Hematopoietic multipotent progenitor cell treated with erythropoietin and hydrocortisone succinate and interleukin-3 and kit ligand, for 8 days (in vitro differentiated cells): Measurements from ENCODE around the gene MTA3.

Experiments used
- DNase-seq: peaks from one replicate; pipeline ENCODE4 v3.0.0-alpha.2; 2015

Gene MTA3

DNA sequence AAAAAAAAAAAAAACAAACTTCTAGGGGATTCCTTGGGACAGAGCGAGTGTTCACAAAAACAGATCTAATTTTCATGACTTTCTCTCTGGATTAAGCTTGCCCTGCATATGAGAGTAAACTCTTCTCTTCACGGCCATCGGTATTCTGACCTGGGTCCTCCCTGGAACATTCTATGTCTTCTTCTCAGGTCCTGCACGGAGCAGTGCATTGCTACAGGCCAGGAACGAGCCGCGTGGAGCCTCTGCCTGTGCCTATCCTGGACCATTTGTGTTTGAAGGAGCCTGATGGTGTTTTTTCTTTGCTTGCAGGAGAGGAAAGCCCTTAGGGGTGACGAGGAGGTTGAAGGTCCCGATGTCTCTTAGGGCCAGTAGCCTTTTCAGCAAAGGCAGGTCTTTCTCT lies 197.3 kb downstream of the MTA3 start:
- DNase-seq = no peak

DNA sequence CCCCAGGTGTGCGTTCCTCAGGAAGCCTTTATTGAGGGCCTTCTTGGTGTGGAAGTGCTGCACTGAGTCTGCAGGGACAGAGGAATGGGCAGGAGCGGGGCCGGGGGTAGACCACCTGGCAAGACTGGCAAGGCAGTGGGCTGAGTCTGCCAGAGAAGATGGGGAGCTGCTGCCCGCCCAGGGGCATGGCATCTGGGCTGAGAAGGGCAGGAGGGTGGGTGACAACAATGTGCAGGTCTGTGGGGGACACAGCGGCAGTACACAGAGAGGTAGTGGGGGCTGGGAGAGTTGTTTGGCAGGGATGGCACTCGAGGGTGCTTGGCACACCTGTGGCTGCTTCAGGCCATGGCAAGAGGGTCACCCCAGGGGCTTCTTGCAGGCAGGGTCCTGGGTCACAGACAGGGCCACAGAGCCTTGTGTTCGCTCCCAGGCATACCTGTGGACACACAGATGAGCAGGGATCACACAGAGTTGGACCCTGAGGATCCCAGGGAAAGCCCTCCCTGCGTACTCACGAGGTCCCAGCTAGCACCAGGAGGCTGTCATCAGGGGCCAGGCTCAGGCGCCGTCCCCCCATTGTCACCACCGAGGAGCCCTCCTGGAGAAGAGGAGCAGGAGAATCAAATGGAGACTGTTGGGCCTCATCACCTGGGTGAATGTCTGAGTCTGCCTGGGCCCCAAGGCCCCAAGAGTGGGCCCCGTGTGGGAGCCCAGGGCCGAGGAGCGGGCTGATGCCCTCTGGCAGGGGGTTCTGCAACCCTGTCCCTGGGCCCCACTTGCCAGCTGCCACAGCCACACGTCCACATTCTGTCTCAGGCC lies 198.9 kb downstream of the MTA3 start:
- no peak for DNase-seq

DNA sequence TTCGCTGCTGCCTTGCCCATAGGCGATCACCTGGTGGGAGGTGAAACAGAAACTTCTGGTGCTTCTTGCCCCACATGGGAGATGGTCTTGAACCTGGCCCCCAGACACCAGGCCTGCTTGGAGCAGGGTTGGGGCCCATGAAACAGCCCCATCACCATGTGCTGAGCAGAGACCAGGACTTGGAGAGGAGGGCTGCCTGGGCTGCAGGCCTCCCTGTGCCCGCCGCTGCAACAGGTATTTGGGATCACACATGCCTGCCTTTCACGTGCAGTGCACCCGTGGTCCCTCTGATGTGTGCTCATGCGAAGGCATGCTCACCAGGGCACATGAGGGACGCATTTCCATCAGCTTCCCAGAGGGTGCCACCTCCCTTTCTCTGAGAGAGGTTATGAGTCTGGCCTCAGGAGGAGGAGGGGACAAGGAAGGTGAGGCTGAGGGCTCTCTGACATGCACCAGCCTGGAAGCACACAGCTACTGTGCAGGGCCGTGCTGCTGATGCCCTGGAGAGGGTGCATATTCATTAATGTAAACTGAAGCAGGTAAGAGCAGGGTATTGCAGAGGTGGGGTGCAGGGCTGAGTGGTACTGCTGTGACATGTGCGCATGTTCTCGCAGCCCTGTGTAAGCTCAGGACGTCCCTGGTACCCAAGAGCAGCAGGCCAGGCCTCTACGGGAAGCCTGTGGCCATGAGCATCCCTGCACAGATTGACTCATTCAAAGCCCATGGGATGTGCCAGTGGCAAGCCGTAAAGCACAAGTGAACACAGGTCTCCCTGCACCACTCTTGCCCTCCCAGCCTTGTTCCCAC lies 199.7 kb downstream of the MTA3 start:
- no peak for DNase-seq

DNA sequence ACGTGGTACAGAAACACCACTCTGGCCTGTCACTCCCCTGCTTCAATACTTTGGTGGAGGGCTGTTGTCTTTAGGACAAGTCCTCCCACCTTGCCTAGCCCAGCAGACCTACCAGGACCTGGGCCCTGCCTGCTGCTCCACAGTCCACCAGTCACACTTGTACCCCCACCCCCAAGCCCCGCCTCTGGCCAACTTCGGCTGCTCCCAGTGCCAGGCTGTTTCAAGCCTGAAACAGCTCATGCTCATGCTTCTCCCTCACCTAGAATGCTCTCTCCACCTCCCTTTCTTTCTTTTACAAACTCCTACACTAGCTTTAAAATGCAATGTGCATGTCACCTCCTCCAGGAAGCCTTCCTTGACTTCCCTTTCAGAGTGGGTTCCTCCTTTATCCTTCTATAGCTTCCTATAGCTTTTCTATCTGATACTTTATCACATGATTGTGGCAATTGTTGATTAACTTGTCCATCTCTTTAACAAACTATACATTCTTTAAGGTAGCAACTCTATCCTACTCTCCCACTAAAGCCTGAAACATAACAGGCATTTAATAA lies 200.3 kb downstream of the MTA3 start:
- DNase-seq = no peak

DNA sequence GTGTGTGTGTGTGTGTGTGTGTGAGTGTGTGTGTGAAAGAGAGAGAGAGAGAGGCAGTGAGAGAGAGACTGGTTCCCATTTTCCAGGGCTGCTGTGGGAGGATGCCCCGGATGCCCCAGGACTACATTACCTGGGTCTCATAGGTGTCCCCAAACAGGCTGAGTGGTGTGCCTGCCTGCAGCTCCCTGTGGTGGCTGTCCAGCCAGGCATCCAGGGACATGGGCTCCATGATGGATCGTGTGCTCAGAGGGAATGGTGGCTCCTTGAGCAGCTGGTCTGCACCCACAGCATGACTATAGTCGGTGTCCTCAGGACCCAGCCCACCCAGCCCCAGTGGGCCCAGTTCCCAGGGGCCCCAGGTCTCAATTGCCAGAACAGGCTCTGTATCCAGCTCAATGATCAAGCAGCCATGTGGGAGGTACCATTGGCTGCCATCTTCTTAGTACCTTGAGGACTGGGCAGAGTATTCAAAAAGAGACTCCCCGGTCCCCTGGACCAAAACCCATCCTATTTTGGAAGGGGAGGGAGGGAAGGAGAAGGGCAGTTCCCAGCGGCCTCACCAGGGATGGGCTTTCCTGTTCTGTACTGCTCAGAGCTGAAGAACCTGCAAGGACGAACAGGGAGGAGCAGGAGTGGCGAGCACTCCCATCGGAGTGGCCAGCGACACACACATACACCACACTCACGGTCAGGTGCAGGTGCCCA lies 201.3 kb downstream of the MTA3 start:
- DNase-seq = no peak

DNA sequence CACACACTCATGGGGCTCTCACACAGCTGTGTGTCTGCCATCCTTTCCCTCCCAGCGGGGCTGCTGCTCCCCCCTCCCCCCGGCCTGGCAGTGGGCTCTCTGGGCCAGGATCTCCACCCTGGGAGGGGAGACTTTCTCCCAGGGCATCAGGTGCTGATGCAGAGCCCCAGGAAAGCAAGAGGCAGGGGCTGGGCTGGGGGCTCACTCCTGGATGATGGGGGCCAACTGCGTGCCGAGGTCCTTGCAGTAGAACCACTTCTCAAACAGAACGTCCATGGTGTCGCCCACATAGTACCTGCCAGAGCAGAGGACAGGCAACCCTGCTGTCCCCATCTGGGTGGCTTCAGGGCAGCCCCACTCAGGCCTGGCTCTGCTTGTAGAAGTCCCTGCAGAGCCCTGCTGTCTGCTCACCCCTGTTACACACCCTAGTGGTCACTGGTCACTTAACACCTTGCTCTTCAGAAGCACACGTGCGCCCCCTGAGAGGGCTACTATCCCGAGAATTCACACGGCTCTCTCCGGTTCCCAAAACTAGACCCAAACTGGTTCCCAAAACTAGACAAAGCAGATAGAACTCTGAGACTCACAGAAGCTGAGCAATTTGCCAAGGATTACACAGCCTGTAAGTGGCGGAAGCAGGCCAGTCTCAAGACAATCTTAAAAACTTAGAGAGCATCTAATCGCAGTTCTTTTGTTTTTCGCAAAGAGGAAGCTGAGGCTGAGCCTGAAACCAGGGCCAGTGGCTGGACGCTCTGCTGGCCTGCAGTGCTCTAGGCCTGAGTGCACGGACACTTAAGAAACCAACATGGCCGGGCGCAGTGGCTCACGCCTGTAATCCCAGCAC lies 202.1 kb downstream of the MTA3 start:
- peak; percentile 47 for DNase-seq

DNA sequence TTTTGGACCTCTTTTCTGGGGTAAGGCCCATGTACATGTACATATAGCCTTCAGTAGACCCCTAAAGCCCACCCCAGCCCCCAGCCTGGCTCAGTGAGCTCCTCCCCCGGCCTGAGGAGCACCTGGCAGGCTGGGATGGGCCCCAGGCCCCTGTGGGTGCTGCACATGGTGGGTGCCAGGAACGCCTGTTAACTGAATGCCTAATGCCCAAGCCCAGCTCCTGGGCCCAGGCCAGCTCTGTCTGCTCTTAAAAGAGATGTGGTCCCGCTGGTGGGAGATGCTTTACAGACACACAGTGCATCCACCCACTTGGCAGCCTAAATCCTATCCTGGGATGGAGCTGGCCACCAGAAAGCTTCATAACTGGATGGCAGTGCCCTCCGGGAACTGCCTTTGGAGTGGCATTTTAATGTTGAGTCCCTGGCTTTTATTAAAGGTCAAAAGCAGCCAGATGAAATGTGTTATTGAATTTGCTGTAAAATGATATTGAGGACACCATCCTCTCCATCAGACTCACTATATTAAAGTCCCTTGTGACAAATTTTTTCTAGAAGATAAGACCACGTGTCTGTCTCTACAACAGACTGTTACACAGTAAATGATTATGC lies 203.2 kb downstream of the MTA3 start:
- no peak for DNase-seq

DNA sequence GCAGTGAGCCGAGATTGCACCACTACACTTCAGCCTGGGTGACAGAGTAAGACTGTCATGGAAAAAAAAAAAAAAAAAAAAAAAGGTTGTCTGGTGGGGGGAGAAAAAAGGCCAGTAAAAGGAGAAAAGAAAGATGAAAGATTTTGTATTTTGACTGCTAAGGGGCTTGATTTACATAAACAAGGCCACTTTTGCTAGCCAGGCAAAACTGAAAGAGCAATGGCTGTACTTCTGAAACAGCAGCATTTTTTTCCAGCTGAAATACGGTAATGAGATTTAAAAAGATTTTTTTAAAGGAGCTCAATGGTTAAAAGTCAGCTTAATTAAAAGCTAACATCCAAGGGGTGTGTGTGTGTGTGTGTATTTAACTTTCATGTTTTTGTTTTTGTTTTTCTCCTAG lies 206.8 kb downstream of the MTA3 start:
- DNase-seq = no peak

DNA sequence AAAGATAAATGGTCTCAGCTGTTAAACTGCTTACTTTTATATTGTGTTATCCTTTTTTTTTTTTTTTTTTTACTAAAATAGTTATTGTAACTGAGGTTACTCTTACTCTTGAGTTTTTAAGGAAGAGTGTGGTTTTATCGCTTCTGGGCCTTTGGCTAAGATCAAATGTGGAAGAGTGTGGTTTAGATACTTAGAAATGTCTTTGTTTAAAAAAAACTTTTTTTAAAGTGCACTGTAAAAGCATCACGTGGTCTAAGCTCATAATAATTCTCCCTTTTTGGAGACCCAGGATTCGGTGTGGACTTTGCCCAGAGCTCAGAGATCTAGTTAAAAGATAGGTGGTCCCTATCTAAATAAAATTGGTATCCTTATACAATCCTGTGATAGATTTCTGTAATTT lies 207.4 kb downstream of the MTA3 start:
- no peak for DNase-seq

DNA sequence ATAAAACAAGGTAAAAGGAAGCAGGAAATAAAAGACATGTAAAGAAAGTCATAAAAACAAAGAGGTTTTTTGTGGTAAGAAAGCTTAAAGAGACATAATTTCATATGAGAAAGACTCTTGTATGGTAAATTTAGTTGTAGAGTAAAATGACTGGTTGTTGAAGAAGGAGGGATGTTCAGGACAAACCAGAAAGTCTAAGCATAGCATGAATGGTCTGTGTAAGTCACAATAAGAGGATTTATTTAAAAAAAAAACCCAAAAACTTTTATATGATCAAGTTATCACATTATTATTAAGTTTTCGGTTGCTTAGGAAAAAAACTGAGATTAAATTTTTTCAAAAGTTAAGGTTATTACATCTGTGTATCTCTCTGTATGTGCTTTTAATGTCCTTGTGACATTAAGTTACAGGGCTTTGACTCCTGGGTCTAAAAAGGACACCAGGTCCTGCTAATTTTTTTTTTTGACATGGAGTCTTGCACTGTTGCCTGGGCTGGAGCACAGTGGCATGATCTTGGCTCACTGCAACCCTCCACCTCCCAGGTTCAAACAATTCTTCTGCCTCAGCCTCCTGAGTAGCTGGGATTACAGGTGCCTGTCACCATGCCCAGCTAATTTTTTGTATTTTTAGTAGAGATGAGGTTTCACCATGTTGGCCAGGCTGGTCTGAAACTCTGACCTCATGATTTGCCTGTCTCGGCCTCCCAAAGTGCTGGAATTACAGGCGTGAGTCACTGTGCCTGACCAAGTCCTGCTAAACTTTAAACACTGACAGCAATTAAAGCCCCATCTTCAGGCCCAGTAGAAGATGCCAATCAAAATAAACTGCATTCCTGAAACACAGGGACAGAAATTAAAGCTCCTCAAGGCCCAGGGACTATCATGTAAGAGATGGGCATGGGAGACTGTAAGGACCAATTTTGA lies 209.7 kb downstream of the MTA3 start:
- peak; percentile 6 for DNase-seq

DNA sequence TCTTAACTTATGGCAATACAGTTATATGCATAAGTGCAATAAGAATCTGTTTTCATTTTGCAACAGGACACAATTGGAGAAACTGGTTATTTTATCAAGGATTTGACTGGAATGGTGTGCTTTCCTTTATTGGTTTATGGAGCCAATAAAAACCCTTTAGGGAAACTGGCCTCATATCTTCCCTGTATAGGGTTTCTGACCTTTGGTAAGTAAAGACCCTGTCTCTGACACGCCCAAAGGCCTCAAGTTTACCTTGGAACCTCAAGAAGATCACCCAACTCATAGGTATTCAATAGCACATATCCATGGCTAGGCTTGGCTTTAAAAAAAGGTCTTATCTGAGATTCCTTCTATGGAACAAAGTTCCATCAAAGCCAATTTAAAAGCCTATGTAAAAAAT lies 212.7 kb downstream of the MTA3 start:
- no peak for DNase-seq

DNA sequence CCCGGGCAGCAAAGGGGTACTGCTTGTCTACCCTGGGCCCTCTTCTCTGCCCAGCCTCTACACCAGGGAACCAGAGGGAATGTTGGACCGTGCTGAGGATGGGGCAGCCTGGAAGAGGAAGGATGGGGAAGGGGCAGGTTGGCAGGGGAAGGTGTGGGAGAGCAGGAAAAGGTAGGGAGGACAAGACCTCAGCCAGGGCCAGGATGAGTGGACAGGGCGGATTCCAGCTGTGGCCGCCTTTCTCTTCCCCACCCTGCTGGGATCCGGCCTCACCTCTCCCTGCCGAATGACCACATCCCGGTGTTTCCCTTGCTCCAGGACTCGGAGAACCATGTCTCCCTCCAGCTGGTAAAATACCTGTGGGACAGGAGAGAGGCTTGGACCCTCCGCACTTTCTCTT lies 215.1 kb downstream of the MTA3 start:
- no peak for DNase-seq

DNA sequence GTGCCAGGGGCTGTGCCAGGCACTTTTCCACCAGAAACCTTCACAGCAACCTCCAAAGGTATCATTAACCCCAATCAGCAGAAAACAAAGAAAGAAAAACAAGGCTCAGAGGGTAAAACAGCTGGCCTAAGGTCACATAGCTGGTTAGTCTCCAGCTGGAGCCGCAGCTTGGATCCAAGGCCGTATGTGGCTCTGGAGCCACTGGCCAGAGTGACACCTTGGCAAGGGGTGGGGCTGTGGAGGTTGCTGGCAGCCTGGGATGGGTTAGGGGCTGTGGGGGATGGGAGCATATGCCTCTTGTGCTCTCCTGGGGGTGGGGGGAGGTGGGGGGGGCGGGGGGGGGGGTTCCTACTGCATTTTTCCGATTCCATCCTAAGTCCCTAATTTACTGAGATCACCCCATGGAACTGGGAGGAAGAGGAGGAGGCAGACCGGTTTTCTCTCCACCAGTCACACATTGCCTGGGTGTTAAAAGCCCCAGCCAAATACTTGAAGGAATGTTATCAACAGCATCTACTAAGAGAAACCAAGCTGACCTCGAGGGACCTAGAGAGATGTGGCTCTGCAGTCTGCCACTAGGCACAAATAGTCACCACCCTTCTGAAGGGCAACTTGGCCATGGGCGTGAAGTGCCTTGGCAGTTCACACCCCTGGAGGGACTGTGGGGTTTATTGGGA lies 215.9 kb downstream of the MTA3 start:
- DNase-seq = no peak

DNA sequence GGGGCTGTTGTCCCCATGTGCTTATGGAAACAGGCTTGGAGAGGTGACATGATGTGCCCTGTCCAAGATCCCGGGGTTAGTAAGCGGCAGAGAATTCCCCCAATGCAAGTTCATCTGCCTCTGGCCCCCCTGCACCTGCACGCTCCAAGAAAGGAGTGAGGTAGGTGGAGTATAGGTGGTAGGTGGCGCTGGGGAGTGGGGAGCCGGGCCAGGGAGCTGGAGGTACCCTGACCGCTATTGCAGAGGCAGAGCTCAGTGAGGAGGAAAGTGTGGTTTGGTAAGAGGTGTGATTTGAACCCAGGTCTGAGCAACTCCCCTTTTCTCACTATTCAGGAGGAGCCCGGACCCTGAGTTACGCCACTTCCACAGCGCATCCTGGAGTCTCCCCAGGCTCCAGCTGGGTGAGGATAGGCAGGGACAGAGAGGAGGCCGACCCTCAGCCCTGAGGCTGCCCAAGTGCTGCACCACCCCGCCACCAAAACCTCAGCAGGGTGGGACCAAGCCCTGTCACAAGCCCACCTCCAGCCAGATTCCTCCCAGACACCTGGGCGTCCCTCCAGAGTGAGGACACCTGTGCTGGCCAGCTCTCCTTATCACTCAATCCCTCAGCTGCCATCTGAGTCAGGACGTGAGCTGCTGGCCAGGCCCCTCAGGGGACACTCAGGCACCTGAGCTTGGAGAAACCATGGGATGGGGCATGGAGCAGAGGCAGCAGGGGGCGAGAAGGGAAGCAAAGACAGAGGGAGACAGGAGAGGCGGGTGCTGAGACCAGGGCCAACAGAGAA lies 218.3 kb downstream of the MTA3 start:
- no peak for DNase-seq

DNA sequence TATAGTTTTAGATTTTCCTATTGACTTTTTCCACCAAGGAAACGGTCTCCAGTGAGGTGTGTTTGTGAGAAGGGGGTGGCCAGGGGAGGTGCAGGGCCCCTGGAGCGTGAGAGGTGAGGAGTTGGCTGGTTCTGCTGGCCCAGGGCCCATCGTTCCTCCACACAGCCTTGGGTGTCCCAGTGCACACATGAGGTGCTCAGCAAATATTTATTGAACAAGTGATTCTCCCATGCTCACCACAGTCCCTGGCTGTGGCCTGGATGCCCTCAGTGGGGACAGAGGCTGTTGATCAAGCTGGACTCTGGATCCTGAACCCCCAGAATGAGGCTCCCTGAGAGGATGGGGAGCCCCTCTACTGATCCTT lies 219.0 kb downstream of the MTA3 start:
- DNase-seq = no peak

DNA sequence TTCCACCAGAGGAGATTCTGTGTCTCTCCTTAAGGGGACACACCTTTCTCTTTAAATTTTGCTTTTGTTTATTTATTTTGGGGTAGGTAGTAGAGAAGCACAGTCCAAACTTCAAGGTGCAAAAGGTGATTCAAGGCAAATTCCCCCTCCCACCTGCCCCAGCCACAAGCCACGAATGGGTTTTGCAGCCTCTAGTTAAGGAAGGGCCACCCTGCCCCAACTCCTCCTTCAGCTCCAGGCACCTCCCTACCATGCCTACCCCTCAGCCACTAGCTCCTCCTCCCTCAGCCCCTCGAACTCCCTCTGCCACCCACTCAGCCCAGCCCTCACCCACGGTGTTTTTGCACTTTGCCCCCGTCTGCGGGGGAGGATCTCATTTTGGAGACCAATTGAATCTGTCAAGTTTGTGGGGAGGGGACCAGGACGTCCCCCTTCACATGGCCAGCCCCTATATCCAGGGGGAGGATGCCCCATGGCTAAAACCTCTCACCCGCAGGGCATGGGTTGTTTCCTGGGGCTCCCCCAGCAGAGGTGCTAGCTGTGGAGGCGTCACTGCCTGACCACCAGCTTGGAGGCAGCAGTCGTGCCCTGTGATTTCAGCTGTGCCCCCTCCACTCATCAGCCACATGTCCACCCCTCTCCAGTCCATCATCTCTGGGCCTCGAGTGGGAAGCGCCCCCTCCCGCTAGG lies 219.5 kb downstream of the MTA3 start:
- DNase-seq = no peak

DNA sequence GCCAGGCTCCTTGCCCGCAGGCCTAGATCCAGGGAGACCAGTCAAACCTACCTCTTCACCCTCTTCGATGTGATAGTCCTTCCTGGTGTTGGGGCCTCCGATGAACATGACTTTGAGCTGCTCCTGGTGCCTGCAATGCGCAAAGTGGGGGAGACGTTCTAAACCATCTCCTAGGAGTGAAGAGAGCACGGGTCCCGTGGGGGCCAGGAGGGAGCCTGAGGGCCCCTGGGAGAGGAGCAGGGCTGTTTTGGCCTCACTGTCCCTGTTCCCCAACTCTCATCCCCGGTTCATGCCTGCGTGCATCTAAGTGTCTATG lies 220.0 kb downstream of the MTA3 start:
- DNase-seq = no peak

DNA sequence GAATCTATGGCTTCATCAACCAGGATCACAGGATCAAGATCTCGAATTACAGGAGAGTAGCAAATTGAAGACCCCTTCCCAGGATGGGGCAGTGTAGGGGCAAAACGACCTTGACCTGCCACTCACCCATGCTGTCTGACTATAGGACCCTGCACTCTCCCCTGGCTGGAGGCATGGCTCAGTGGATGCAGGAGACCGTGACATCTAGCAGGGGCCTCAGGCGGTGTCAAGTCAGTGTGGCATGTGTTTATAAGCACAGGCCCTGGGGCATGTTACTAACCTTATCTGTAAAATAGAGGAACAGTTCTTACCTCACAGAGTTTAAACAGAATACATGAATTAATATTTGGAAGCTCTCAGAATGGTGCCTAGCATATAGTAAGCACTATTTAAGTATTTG lies 220.4 kb downstream of the MTA3 start:
- DNase-seq = no peak

DNA sequence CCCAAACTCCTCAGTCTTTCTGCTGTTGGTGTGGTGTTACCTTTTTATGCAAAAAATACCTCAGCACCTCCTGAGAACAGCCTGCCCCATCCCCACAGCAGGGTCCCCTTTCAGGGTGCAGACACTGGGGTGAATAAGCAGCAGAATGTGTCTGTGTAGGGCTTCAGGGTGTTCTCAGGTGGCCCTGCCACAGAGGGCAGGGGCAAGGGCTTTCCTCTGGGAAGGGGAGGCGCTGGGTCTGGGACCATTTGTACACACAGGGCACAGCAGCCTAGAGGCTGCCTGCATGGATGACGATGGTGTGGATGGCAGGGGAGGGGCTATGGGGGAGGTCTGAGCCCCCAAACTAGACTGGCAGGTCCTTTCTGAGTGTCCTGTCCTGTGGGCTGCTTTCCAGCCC lies 221.3 kb downstream of the MTA3 start:
- DNase-seq = no peak
